ENCODE measurements around the gene CHPF2.

GRCh38 chr7:151261529-151261928 is 29.2 kb downstream of the CHPF2 start:
- TF ChIP-seq, protein P1, sequence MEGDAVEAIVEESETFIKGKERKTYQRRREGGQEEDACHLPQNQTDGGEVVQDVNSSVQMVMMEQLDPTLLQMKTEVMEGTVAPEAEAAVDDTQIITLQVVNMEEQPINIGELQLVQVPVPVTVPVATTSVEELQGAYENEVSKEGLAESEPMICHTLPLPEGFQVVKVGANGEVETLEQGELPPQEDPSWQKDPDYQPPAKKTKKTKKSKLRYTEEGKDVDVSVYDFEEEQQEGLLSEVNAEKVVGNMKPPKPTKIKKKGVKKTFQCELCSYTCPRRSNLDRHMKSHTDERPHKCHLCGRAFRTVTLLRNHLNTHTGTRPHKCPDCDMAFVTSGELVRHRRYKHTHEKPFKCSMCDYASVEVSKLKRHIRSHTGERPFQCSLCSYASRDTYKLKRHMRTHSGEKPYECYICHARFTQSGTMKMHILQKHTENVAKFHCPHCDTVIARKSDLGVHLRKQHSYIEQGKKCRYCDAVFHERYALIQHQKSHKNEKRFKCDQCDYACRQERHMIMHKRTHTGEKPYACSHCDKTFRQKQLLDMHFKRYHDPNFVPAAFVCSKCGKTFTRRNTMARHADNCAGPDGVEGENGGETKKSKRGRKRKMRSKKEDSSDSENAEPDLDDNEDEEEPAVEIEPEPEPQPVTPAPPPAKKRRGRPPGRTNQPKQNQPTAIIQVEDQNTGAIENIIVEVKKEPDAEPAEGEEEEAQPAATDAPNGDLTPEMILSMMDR (IDR thresholded peaks at IDR 0.05): no peak
- TF ChIP-seq POLR2A (IDR thresholded peaks at IDR 0.05) (no peak), EP300 (IDR thresholded peaks at IDR 0.05) (no peak)

Data from tibial nerve (tissue), 4 donors.